ENCODE measurements around the gene IGSF3.

Gene IGSF3

GRCh38 chr1:116529199-116529631, 138.3 kb downstream of the IGSF3 start:
- H3K36me3 ChIP-seq (ENCODE audit: insufficient read depth, low read length), result no peaks in the 10 kb centered on the region

GRCh38 chr1:116528329-116529083, 139.0 kb downstream of the IGSF3 start:
- H3K4me1 ChIP-seq (ENCODE audit: insufficient read depth, low read length), result no peaks in the 10 kb centered on the region
- no peak overlapping the region for H3K9ac ChIP-seq (ENCODE audit: low read depth, low read length)
- H3K36me3 ChIP-seq (ENCODE audit: insufficient read depth, low read length), result no peaks in the 10 kb centered on the region
- peaks cover 5% of the 10 kb centered on the region; the same call in 1 of the 2 replicates for H3K9me3 ChIP-seq (ENCODE audit: control insufficient read depth, insufficient read depth, low read length)

More at GRCh38 chr1:116529199-116529631, 138.3 kb downstream of the IGSF3 start:
- peaks cover 5% of the 10 kb centered on the region; the same call in 1 of the 2 replicates for H3K9me3 ChIP-seq (ENCODE audit: control insufficient read depth, insufficient read depth, low read length)
- no peaks in the 10 kb centered on the region for H3K4me1 ChIP-seq (ENCODE audit: insufficient read depth, low read length)
- H3K9ac ChIP-seq (ENCODE audit: low read depth, low read length), result no peak overlapping the region

- H3K4me1 ChIP-seq (ENCODE audit: insufficient read depth, low read length), result no peaks in the 10 kb centered on the region
- H3K9me3 ChIP-seq (ENCODE audit: control insufficient read depth, insufficient read depth, low read length), result peaks cover 5% of the 10 kb centered on the region; the same call in 1 of the 2 replicates
- H3K36me3 ChIP-seq (ENCODE audit: insufficient read depth, low read length), result no peaks in the 10 kb centered on the region
- no peak overlapping the region for H3K9ac ChIP-seq (ENCODE audit: low read depth, low read length)
Observed at GRCh38 chr1:116525440-116525839, 142.1 kb downstream of the IGSF3 start.

Data from ES-I3 (cell line).